HG03439 (cell line): ENCODE results near the gene DBNDD1.

Experiments used
- ATAC-seq: cut with Tn5 transposase; IDR thresholded peaks from one replicate; pipeline ENCODE4 v1.9.1; 2021; ENCODE audit warnings: mild to moderate bottlenecking, moderate library complexity; ENCODE audit not compliant: unreplicated experiment

Gene DBNDD1

GRCh38 chr16:90037276-90037675 lies 18.0 kb upstream of the DBNDD1 start:
- ATAC-seq: no peak

DNA sequence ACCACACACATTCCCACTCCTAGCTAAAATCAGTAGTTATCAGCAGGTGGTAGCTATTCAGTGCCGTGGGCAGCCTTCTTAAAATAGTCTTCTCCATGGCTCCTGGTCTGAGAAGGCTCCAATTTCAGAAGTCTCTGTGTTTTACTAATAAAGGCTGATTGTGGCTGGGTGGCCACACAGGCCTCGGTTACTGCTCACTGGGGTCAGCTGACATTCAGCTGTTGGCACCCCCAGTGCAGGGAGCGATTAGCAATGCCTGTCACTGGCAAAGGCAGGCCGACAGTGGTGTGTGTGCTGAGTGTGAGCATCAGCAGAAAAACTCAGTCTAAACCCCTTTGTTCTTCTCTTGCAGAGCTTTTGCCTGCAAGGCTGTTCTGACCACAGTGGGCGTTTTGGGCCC lies 16.6 kb upstream of the DBNDD1 start:
- no peak for ATAC-seq

DNA sequence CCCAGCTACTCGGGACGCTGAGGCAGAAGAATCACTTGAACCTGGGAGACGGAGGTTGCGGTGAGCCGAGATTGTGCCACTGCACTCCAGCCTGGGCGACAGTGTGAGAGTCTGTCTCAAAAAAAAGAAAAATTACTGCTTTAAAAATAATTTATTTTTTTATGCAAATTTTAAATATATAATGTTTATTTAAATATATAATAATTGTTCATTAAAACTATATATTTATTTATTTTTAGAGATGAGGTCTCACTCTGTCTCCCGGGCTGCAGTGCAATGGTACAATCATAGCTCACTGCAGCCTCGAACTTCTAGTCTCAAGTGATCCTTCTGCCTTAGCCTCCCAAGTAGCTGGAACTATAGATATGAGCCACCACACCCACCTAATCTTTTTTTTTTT lies 15.2 kb upstream of the DBNDD1 start:
- no peak for ATAC-seq

DNA sequence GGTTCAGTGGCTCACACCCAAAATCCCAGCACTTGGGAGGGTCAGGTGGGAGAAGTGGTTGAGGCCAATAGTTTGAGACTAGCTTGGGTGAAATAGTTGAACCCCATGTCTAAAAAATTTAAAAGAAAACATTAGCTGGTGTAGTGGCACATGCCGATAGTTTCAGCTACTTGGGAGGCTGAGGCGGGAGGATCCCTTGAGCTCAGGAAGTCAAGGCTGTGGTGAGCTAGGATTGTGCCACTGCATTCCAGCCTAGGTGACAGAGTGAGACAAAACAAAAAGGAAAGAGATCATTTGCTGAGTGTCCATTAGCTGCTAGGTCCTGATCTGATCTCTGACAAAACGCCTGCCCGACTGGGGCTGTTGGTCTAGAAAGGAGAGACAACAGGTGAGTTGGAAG lies 14.1 kb upstream of the DBNDD1 start:
- no peak for ATAC-seq

DNA sequence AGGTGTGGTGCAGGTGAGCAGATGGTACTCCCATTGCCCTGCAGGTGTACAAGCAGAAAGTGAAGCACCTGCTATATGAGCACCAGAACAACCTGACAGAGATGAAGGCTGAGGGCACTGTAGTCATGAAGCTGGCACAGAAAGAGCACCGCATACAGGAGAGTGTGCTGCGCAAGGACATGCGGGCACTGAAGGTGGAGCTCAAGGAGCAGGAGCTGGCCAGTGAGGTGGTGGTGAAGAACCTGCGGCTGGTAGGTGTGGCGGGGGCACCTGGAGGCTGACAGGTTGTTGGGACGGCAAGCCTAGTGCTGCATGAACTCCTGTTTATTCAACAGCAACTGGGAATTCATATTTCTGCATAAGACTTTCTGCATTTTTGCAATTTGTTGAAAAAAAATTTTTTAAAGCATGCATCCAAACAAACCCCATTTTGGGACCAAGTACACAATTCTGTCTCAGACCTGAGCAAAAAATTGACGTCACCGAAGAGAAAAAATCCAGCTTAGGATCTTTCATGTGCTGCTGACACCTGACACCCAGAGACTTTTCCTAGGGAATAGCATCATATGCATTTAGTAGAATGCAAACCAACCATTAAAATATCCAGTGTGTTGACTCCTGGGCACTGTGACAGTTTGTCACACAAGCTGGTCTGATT lies 13.5 kb upstream of the DBNDD1 start:
- no peak for ATAC-seq

DNA sequence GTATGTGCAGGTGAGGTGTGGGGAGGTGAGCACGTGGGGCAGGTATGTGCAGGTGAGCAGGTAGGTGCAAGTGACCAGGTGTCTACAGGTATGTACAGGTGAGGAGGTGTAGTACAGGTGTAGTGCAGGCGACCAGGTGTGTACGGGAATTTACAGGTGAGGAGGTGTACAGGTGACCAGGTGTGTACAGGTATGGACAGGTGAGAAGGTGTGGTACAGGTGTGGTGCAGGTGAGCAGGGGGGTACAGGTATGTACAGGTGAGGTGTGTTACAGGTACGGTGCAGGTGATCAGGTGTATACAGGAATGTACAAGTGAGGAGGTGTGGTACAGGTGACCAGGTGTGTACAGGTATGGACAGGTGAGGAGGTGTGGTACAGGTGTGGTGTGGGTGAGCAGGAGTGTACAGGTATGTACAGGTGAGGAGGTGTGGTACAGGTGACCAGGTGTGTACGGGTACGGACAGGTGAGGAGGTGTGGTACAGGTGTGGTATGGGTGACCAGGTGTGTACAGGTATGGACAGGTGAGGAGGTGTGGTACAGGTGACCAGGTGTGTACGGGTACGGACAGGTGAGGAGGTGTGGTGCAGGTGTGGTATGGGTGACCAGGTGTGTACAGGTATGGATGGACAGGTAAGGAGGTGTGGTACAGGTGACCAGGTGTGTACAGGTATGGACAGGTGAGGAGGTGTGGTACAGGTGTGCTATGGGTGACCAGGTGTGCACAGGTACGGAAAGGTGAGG lies 12.8 kb upstream of the DBNDD1 start:
- ATAC-seq: no peak

DNA sequence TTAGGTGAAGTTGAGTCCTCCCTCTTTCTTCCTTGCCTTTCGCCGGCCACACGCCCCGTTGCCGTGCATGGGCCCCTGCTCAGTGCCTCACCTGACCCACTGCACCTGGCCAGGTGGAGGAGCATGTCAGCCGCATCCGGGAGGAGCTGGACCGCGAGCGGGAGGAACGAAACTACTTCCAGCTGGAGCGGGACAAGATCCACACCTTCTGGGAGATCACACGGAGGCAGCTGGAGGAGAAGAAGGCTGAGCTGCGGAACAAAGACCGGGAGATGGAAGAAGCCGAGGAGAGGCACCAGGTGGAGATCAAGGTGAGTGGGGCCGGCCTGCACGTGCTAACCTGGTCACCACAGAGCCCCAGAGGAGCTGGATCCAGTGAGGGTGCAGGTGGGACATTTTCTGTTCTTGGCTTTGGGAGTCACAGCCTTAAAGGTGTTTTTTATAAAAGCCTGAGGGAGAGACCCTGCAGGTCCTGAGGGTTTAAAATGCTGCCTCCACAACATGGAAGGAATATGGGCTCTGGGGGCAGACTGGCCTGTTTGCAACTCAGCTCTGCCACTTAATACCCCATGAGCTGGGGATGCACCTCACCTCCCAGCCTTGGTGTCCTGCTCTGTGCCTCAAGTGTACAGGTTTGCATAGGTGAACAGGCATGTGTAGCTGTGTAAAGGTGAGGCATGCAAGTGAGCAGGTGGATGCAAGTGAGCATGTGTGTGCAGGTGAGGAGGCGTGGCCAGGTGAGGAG lies 12.1 kb upstream of the DBNDD1 start:
- no peak for ATAC-seq

- no peak for ATAC-seq
Measured at GRCh38 chr16:90028985-90029384, 9.7 kb upstream of the DBNDD1 start.

GRCh38 chr16:90027611-90028010 lies 8.4 kb upstream of the DBNDD1 start:
- no peak for ATAC-seq

GRCh38 chr16:90026135-90026534 lies 6.9 kb upstream of the DBNDD1 start:
- ATAC-seq: no peak

- no peak for ATAC-seq
Measured at GRCh38 chr16:90023078-90023447, 3.8 kb upstream of the DBNDD1 start.

GRCh38 chr16:90022209-90023077 lies 3.2 kb upstream of the DBNDD1 start:
- peak; percentile 58 for ATAC-seq

DNA sequence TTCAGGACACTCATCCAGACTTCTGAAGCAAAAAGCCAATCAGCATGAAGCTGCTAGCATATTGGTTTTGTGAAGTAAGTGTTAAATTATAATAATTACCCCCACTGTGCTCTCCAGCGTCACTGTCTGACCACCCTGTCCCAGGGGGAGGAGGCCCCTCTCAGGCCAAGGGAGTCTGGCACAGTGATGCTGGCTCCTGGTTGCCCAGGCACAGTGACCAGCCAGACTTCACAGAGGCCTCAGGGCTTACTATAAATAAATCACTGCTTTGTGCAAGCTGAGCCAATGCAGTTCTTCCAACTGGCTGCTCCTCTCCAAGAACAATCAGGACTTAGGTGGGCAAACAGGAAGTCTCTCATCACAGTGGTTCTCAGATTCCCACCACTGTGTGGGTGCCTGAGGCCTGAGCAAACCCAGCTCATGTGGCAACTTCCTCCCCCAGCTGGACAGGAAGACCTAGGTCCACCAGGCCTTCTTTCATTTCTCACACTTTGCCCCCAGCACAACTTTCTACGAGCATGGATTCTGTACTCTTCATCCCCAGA lies 1.7 kb upstream of the DBNDD1 start:
- no peak for ATAC-seq

DNA sequence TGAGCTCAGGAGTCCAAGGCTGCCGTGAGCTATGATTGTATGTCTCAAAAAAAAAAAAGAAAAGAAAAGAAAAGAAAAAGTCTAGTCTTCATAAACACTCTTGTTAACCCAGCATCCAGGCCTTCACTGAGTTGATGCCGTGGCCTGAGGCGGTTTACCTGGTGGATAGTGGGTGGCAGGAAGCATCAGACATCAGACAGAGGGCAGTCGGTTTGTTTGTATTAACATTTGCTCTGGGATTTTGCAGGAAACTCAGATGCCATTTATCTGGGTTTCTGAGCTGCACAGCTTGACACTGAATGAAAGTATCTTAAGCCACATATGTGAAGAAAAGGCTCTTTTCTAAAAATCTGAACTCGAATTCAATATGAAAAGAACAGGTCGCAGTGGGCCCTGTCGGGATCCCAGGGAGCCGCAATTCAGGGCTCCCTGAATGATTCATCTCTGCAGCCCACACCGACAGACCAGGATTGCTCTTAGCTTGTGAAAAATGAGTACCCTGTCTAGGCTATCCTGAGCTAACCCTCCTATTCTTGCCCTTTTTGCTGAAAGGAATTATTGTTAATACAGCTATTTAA lies 1.1 kb upstream of the DBNDD1 start:
- ATAC-seq: no peak

- ATAC-seq: no peak
Measured at GRCh38 chr16:90019543-90020259, 445 bp upstream of the DBNDD1 start.

- no peak for ATAC-seq
Measured at GRCh38 chr16:90018297-90018651, 982 bp downstream of the DBNDD1 start.

GRCh38 chr16:90016339-90016950 lies 2.8 kb downstream of the DBNDD1 start:
- ATAC-seq: no peak

- ATAC-seq: no peak
Measured at GRCh38 chr16:90015586-90016338, 3.5 kb downstream of the DBNDD1 start.
